Vagina (tissue), 2 donors: ENCODE data around the gene SSUH2. TPM values are rescaled to one million over a fixed set of nuclear protein-coding genes. Genes with fewer than 3 reads are reported as not detected.

Source experiments
- DNase-seq, 2 donors: peaks; one replicate each; pipeline ENCODE4 v3.0.0-alpha.2; 2017; ENCODE audit errors: extremely low spot score in 2 of 2
- H3K27ac ChIP-seq: fragments of 200-600 bp; sonication (generic); one replicate; pipeline ENCODE4 v1.5.1; 2019
- H3K27me3 ChIP-seq: fragments of 200-600 bp; sonication (generic); one replicate; pipeline ENCODE4 v1.5.1; 2019
- H3K36me3 ChIP-seq, 2 donors: fragments of 200-600 bp; sonication (generic); one replicate each; pipeline ENCODE4 v1.5.1; 2017 to 2019
- H3K4me1 ChIP-seq: fragments of 200-600 bp; sonication (generic); one replicate; pipeline ENCODE4 v1.5.1; 2019
- H3K4me3 ChIP-seq, 2 donors: fragments of 200-600 bp; sonication (generic); 1 replicate in 1 of 2; 2 replicates in 1 of 2; pipeline ENCODE4 v1.5.1; 2016 to 2019
- H3K9me3 ChIP-seq: fragments of 200-600 bp; sonication (generic); one replicate; pipeline ENCODE4 v1.5.1; 2019
- POLR2A ChIP-seq, 2 donors: fragments of 450-650 bp; IDR thresholded peaks; one replicate each; pipeline ENCODE4 v1.6.1; 2017; ENCODE audit warnings: antibody characterized with exemption in 2 of 2, mild to moderate bottlenecking in 2 of 2, moderate library complexity in 2 of 2
- POLR2AphosphoS5 ChIP-seq, 2 donors: sonication (generic); formaldehyde crosslinking; IDR thresholded peaks; one replicate each; pipeline ENCODE4 v1.9.0; 2017; ENCODE audit warnings: antibody characterized with exemption in 2 of 2, mild to moderate bottlenecking in 2 of 2, low read depth in 1 of 2; ENCODE audit not compliant: insufficient read depth in 1 of 2
- intact Hi-C: fragments of 100-400 bp; cut with DNase I; formaldehyde crosslinking; loops from one replicate; pipeline ENCODE4 v1.15.1; 2023
- total RNA-seq: library from RNA; depleted of rRNA; stranded (reverse); fragments of >200 nt; gene quantifications from one replicate; pipeline ENCODE4 v1.2.3, GENCODE V29; 2016
- TF ChIP-seq, protein P1 (sequence below), 3 experiments: fragments of 450-650 bp in 2 of 3; fragments of 200-600 bp in 1 of 3; sonication (generic) in 1 of 3; IDR thresholded peaks; one replicate each; pipeline ENCODE4 v1.5.1; 2017 to 2019; ENCODE audit warnings: antibody characterized with exemption in 3 of 3, mild to moderate bottlenecking in 2 of 3, moderate library complexity in 2 of 3

The SSUH2 gene
- total RNA-seq, 1 donor from 2014 or later, result not detected

DNA sequence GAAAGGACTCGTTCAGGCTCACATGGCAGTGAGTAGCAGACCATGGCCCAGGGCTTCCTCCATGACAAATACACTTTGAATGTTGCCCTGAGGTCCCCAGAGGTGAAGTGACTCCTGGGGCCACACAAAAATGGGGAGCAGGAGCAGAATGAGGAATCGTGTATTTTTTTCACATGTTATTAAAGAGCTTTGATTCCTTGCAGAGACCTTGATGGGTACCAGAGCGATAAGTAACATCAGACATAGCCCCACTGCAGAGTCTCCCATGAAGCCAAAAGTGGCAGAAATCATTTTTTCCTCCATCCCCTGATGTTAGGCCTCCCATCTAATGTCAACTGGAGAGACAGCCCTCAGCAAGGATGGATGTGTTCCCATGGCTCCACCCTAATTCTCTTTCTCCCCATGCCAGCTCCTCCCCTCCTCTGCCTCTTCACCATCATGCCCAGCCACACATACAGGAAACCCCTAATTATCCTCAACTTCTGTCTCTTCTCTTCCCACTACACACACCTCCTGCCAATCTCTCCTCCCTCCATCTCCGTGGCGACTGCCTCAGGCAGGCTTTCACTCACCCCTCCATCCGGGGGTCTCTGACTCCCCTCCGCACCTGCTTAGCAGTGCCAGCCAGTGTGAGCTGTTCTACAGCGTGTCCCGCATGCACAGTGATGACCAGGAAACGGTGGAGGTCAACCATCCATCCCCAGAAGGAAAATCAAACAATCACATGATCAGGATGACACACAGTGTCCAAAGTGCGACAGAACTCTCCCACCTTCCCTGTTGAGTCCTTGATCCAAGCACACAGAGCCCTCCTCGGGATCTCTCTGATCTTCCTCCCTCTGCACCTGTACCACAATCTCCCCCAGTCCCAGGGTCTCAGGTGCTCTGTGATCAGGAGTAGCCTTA, 7.1 kb upstream of the SSUH2 start:
- no peak overlapping the region for H3K27ac ChIP-seq
- DNase-seq, result no peak
- H3K4me3 ChIP-seq, result no peak overlapping the region
- TF ChIP-seq, protein P1, sequence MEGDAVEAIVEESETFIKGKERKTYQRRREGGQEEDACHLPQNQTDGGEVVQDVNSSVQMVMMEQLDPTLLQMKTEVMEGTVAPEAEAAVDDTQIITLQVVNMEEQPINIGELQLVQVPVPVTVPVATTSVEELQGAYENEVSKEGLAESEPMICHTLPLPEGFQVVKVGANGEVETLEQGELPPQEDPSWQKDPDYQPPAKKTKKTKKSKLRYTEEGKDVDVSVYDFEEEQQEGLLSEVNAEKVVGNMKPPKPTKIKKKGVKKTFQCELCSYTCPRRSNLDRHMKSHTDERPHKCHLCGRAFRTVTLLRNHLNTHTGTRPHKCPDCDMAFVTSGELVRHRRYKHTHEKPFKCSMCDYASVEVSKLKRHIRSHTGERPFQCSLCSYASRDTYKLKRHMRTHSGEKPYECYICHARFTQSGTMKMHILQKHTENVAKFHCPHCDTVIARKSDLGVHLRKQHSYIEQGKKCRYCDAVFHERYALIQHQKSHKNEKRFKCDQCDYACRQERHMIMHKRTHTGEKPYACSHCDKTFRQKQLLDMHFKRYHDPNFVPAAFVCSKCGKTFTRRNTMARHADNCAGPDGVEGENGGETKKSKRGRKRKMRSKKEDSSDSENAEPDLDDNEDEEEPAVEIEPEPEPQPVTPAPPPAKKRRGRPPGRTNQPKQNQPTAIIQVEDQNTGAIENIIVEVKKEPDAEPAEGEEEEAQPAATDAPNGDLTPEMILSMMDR (IDR thresholded peaks at IDR 0.05), result no peak
- TF ChIP-seq POLR2A (IDR thresholded peaks at IDR 0.05) (no peak), POLR2AphosphoS5 (IDR thresholded peaks at IDR 0.05; ENCODE audit: insufficient read depth in 1 of 2, low read depth in 1 of 2) (no peak)
- no peaks in the 10 kb centered on the region for H3K27me3 ChIP-seq
- no peaks in the 10 kb centered on the region for H3K9me3 ChIP-seq
- peaks cover 7% of the 10 kb centered on the region for H3K4me1 ChIP-seq
- H3K36me3 ChIP-seq, result no peaks in the 10 kb centered on the region
- intact Hi-C loops, result no loop called here

DNA sequence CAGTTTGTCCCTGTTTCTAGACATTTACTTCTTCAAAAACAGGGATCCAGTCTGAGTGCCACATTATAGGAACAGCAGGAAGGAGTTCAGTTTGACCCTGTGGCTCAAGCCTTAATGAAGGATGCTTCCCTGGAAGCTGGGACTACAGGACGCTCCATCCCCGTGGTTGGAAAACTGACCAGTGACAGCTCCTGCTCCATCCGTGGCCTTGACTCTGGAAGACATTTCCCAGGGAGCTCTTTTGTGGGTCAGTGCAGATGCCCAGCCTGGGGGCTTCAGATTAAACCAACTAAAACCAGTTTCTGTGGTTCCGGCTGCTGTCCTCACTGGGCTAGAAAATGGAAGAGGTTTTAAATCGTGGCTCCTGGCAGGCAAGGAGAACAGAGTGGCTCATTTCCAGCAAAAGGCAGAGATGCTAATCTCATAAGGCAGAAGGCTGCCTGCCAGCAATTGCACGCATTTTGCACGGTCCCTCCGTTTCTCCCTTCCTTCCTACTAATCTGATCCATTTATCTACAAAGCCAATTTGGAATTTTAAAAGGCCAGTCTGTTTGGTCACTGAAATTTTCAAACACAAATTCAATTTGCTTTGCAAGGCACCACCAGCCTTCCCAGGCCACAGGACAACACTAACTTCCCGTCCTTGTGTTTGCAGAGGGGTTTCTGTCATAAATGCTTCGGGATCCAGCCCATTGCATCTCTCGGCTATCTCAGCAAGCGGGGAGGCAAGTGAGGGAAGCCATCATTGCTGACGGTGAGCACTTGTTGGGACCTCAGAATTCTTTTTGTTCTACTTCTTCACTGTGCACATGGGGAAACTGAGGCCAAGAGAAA, 6.2 kb upstream of the SSUH2 start:
- Histone ChIP-seq H3K4me1 (peaks cover 7% of the 10 kb centered on the region), H3K27me3 (no peaks in the 10 kb centered on the region), H3K27ac (no peak overlapping the region), H3K9me3 (no peaks in the 10 kb centered on the region), H3K4me3 (no peak overlapping the region), H3K36me3 (no peaks in the 10 kb centered on the region)
- TF ChIP-seq, protein P1 (IDR thresholded peaks at IDR 0.05), result no peak
- no peak for TF ChIP-seq POLR2AphosphoS5 (IDR thresholded peaks at IDR 0.05; ENCODE audit: insufficient read depth in 1 of 2, low read depth in 1 of 2)
- no peak for TF ChIP-seq POLR2A (IDR thresholded peaks at IDR 0.05)
- intact Hi-C loops, result no loop called here
- DNase-seq, result no peak

DNA sequence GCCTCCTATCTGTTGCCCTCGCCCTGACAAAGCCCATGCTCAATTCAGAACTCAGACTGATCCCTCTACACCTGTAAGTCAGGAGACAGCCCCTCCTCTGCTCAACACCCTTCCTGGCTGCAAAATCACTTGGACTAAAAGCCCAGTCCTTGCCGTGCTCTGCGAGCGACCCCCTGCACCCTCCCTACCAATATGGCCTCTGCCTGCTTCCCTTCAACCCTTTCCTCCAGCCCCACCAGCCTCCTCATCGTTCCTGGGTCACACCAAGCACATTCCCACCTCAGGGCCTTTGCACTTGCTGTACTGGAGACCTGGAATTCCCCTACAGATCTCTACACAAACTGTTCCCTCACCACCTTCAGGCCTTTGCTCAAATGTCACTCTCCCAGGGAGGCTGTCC, 5.2 kb upstream of the SSUH2 start:
- Histone ChIP-seq H3K36me3 (no peaks in the 10 kb centered on the region), H3K27ac (no peak overlapping the region), H3K27me3 (no peaks in the 10 kb centered on the region), H3K4me1 (peaks cover 7% of the 10 kb centered on the region), H3K9me3 (no peaks in the 10 kb centered on the region), H3K4me3 (no peak overlapping the region)
- intact Hi-C loops, result no loop called here
- TF ChIP-seq POLR2A (IDR thresholded peaks at IDR 0.05) (no peak), POLR2AphosphoS5 (IDR thresholded peaks at IDR 0.05; ENCODE audit: insufficient read depth in 1 of 2, low read depth in 1 of 2) (no peak)
- TF ChIP-seq, protein P1 (IDR thresholded peaks at IDR 0.05), result no peak
- no peak for DNase-seq

DNA sequence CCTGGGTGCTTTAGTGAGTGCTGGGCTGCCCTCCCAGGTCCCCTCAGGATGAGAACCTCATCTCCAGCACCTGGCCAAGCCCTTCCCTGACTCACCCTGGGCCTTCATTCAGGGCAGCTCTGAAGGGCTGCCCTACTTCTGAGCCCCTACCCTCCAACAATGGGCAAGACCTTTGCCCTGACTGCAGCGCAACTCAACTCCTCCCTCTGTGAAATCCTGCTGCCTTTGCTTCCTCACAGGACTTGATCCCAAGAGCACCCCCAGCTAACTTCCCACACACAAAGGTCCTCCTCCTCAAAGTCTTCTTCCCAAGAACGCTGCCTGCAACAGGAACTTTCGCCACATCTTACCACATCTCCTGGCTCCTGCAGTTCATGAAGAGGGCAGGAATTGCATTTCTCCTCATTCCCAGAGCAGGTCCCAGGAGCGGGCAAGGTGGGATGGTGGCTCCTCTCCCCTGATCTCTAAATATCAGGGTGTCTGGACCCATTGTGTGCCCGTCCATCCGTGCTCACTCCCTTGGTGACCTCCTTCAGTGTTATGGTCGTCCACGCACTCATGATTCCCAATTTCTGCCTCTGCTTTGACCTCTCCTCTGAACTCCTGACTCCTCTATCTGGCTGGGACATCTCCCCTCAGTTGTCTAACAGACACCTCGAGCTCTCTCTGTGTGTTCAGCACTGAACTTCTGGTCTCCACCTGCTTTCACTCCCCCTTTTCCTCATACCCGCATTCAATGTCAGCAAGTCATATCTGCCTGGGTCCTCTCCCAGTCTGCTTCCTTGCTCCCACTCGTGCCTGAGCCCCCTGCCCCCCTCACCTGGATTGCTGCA, 4.5 kb upstream of the SSUH2 start:
- H3K27me3 ChIP-seq, result no peaks in the 10 kb centered on the region
- peaks cover 7% of the 10 kb centered on the region for H3K4me1 ChIP-seq
- DNase-seq, result no peak
- H3K36me3 ChIP-seq, result no peaks in the 10 kb centered on the region
- no peak overlapping the region for H3K4me3 ChIP-seq
- H3K9me3 ChIP-seq, result no peaks in the 10 kb centered on the region
- TF ChIP-seq POLR2A (IDR thresholded peaks at IDR 0.05), result no peak
- TF ChIP-seq POLR2AphosphoS5 (IDR thresholded peaks at IDR 0.05; ENCODE audit: insufficient read depth in 1 of 2, low read depth in 1 of 2), result no peak
- TF ChIP-seq, protein P1 (IDR thresholded peaks at IDR 0.05), result no peak
- intact Hi-C loops, result no loop called here
- no peak overlapping the region for H3K27ac ChIP-seq
